Activated CD8-positive, alpha-beta memory T cell treated with anti-CD3 and anti-CD28 coated beads, Interleukin-2, amount 50 U/mL, for 24 hours (primary cell): ENCODE results near the gene ARRDC4.

ENCODE experiments used
- DNase-seq: peaks from one replicate; pipeline ENCODE4 v3.0.0-alpha.2; 2020; ENCODE audit errors: extremely low read depth

The ARRDC4 gene

DNA sequence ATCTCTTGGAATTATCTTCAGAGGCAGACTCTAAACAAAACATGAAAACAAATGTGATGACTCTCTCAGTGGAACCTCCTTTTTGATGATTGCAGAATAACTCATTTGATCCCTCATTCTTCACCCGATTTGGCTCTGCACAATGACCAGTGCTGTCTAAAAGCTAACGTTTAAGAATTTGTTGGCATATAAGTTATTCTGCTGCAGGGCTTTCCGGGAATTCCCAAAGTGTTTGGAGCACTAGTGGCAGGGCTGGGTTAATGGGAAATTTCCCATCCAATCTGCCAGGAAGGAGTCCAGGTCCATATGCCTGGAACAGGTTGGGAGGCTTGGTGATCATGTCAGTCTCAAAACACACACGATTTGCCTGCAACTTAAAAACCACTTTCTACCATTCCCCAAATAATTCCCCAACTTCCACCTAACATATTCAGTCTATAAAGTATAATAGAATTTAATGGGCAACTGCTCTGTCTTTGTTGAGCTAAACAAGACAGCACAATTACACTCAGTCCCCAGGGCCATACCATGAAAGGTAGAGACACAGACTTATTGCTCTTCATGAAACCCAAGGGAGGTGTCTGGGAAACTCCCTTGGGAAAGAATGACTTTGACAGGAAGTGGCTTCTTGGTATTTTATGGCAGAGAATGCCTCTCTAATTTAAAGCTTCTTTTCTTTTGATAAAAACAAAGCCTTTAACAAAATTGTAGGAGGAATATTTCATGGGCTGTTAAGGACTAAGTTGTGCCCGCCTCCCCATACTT is 38.0 kb downstream of the ARRDC4 start:
- no peak for DNase-seq

DNA sequence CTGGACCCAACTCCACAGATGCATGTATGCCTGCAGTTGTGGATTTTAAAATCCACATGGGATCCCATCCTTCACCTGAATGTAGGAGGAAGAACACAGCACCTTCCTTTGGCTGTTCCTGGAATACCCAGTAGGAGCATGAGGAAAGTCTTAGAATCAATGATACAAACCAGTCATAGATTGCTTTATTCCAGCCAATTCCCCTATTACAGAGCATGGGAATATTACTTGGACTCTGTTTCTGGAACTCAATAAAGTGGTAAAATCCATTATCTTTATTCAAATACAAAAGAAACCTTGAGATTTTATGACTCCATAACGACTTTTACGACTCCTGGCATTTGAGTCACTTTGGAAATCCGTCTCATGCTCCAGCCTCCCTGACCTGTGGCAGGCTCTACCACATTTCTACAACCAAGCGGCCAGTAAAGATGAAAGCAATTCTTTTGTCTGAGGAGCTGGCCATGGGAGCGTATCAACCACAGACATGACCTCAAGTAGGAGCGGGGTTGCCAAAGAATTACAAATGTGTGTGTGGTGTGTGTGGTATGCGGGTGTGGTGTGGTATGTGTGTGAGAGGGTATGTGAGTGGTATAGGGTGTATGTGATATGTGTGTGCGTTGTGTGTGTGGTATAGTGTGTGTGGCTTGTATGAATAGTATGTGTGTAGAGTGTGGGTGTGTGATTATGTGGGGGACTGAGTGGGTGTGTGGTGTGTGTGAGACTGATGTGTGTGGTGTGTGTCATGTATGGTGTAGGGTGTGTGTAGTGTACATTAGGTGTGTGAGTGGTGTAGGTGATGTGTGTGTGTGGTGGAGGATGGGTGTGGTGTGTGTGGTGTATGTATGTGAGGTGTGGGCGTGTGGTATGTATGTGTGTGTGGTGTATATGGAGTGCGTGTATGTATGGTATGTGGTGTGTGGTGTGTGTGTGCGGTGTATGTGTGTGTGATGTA is 40.0 kb downstream of the ARRDC4 start:
- no peak for DNase-seq

DNA sequence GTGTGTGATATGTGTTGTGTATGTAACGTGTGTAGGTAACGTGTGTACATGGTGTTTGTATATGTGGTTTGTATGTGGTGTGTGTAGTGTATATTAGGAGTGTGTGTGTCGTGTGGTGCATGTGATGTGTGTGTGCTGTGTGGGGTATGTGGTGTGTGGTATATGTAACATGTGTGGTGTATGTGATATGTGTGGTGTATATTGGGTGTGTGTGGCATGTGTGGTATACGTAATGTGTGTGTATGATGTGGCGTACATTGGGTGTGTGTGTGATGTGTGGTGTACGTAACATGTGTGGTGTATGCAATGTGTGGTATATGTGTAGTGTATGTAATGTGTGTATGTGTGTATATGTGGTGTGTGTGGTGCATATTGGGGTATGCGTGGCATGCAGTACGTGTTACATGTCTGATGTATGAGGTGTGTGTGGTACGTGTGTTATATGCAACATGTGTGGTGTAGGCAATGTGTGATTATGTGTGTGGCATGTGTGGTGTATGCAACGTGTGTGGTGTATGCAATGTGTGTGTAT is 41.2 kb downstream of the ARRDC4 start:
- no peak for DNase-seq

DNA sequence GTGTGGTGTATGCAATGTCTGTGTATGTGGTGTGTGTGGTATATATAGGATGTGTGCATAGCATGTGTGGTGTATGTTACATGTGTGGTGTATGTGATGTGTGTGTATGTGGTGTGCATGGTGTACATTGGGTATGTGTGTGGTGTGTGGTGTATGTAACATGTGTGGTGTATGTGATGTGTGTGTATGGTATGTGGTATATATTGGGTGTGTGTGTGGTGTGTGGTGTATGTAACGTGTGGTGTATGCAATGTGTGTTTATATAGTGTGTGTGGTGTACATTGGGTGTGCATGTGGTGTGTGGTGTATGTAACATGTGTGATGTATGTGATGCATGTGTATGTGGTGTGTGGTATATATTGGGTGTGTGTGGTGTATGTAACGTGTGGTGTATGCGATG is 41.9 kb downstream of the ARRDC4 start:
- no peak for DNase-seq

DNA sequence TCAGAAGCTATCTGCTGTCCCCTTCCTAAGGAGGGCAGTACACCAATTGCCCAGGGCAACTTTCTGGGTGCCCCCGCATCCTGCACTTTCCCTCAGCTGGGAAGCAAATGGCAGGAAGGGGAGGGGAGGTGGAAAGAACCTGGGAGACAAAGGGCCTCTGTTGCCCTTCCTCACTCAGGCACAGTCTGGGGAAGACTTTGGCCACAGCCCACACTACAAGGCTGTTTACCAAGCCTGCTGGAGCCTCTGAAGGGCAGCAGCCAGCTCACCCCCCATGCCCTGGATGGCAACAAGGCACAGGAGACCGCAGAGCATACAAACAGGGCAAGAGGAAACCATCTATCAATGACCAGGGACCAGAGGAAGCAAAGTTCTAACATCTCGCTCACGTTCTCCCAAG is 42.4 kb downstream of the ARRDC4 start:
- DNase-seq, result no peak

DNA sequence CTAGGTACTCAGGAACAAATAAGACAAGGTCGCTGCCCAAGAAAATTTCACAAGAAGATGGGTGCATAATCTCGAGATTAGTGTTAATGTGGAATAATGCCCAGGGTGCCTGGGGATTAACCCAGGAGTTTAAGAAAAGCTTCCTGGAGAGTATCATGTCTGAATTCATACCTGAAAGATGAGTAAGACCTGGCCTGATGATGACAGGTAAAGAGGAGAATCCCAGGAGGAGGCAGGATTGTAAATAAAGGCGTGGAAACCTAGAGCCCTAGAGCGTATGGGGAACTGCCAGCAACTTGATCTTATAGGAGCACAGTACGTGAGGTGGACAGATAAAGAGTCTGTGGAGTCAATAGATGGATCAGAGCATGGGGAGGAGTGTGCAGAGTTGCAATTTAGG is 43.0 kb downstream of the ARRDC4 start:
- DNase-seq, result no peak

DNA sequence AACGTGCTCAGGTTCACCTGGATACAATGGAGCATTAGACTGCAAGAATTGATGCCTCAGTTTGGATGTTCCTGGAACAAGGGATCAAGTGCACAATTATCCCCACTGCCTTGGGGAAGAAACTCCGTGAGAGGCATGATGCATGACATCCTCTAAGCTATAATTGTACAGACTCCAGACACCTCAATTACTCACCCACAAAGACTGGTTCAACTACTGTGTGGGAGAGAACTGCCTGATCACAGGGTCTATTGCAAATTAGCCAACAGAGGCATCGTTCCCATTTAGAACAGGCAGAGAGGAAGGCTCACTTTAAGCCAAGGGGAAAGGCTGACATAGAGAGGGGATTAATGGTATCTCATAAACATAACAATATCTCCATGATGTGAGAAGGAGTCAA is 43.5 kb downstream of the ARRDC4 start:
- no peak for DNase-seq

DNA sequence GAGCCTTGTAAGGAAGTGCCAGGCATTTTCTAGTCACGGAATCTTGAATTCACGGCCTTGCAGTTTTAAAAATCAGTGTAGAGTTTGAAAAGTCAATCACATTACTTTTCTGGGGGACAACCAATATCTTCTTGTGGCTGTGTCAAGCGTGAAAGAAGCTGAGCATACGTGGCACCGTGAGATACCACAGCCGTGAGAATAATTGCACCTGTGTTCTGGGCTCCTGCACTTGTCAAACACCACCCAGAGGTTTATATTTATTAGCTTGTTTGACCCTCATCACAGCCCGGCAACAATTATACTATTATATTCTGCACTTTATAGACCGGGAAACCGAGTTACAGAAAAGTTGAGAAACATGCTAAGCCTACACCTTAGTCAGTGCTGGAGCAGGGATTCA is 45.2 kb downstream of the ARRDC4 start:
- no peak for DNase-seq

DNA sequence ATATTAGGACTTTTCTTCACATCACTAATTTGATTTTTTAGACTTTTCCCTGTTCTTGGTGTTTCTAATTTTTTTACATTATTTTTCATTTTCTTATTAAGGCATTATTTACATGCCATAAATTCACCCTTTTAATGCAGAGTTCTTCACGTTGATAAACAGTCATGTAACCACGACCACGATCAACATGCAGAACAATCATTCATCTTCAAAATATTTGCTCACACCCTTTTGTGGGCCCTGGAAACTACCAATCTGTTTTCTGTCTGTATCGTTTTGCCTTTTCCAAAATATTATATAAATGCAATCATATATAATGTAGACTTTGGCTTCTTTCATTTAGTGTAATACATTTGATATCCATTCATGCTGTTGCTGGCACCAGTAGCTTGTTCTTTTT is 48.7 kb downstream of the ARRDC4 start:
- DNase-seq, result no peak

DNA sequence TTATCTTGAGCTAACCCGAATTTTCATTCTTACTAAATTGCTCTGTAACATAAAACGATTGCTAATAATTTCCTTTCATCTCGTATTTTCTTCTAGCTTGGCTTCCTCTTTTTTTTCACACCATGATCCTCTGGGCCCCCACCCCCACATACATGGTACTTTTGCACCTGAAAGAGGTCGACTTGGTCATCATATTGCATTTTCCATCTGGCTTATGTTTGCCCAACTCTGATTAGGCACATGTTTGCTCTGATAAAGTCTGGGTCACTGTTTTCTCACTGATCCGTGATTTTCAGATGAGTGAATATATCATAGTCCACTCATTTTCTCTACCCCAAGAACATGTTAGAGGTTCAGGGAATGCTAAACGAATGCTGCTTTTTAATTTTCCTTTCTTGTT is 49.5 kb downstream of the ARRDC4 start:
- DNase-seq, result no peak

DNA sequence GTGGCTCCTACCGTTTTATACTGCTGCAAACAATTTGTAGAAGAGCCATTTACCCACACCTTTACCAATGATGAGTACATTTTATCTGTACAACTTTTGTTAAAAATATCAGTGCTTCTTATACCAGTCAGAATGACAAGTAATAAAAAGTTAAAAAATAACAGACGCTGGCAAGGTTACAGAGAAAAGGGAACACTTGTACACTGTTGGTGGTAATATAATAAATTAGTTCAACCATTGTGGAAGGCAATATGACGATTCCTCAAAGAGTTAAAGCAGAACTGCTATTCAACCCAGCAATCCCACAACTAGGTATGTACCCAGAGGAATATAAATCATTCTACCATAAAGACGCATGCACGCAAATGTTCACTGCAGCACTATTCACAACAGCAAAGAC is 51.9 kb downstream of the ARRDC4 start:
- DNase-seq, result no peak

DNA sequence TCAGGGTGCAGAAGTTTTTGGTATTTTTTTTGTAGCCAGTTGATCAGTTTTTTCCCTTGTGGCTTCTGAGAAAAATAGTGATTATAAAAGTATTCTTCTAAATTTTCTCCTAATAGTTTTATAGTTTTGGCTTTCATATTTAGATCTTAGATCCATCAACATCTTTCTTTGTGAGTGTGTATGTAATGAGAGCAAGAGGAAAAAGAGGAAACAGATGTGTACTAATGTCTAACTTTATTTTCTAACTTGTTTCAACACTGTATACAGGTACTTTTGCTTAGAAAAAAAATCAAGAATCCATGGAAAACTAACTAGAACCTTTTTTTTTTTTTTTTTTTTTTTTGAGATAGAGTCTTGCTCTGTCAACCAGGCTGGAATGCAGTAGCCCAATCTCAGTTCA is 53.1 kb downstream of the ARRDC4 start:
- no peak for DNase-seq

DNA sequence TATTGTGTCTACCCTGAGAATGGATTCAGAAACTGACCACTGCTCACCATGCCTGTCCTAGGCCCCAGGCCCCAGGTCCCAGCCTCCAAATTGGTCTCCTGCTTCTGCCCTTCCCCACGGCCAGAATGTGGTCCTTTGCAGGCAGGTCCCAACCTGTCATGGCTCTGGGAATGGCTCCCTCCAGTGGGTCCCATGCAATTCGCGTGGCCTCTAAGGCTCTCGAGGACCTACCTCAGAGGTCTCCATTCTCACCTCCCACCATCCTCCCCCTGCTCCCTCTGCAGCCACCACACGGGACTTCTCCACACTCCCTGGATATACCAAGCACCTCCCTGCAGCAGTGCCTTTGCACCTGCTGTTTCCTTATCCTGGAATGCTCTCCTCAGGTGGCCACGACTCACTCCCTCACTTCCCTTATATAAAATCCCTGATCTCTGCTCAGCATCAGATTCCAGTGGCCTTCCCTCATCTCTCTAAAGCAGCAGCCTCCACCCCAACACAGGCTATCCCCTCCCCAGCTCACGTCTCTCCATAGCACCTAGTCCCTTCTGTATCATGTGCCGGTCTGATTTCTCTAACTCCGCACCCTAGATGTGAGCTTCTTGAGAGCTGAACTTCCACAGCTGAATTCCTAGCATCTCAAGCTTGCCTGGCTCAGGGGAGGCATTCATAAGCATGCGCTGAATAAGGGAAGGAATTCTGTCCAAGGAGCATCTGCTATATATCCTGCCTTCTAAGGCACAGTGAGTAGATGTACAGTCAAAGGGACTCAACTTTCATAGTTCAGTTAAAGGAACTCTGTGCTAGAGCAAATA is 56.9 kb downstream of the ARRDC4 start:
- no peak for DNase-seq

DNA sequence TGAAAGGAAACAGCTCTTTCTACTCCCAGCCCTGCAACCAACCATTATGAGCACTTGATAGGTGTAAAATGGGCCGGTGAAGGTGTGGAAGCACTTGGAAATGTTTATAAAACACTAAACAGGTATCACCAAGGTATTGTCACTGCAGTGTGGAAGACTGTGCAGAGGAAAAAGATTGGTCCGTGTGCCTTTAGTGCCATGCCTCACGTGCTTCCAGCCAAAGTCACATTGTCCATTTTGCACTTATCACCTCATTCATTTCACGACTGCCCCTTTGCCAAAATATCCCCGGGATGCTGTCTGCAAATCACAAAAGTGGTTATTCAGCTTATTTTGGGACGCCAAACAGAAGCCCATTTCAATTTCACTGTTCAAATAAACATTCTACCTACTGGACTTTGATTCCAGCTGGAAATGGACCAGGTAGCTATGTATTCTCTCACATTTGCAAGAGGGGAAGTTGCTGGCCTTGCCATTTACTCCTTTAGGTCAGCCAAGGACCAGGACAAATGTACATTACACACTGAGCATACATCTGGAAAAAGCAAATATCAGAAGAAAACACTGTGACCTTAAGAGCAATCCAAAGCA is 58.4 kb downstream of the ARRDC4 start:
- no peak for DNase-seq
